ENCODE results near the gene NSUN3.

NSUN3 gene

DNA sequence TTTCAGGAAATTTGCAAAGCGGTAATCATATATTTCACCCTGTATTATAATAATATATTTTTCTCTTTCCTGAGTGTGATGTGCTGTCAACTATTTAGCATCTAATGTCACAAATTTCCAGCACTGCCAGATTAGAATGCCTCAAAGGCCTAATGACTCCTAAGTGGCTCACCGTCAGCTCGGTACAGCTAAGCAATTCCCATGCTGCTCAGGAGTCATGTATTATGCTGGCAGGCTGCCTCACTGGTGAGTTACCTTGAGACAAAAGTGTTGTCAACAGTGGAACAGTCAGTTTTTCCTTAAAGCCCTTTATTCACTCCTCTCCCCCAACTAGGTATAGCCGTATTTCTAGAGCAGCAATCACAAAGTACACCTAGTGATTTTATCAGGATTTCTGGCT lies 83.6 kb downstream of the NSUN3 start:
- TF ChIP-seq, protein P1, sequence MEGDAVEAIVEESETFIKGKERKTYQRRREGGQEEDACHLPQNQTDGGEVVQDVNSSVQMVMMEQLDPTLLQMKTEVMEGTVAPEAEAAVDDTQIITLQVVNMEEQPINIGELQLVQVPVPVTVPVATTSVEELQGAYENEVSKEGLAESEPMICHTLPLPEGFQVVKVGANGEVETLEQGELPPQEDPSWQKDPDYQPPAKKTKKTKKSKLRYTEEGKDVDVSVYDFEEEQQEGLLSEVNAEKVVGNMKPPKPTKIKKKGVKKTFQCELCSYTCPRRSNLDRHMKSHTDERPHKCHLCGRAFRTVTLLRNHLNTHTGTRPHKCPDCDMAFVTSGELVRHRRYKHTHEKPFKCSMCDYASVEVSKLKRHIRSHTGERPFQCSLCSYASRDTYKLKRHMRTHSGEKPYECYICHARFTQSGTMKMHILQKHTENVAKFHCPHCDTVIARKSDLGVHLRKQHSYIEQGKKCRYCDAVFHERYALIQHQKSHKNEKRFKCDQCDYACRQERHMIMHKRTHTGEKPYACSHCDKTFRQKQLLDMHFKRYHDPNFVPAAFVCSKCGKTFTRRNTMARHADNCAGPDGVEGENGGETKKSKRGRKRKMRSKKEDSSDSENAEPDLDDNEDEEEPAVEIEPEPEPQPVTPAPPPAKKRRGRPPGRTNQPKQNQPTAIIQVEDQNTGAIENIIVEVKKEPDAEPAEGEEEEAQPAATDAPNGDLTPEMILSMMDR (IDR thresholded peaks at IDR 0.05; ENCODE audit: low read depth, low read length), result no peak
- DNase-seq (ENCODE audit: low read depth in 2 of 2), result peak in 1 of 2 donors; percentile 5
- no peak overlapping the region for H3K4me3 ChIP-seq (replicated peaks in 1 of 2; ENCODE audit: low read depth in 2 of 2, low read length in 2 of 2)

DNA sequence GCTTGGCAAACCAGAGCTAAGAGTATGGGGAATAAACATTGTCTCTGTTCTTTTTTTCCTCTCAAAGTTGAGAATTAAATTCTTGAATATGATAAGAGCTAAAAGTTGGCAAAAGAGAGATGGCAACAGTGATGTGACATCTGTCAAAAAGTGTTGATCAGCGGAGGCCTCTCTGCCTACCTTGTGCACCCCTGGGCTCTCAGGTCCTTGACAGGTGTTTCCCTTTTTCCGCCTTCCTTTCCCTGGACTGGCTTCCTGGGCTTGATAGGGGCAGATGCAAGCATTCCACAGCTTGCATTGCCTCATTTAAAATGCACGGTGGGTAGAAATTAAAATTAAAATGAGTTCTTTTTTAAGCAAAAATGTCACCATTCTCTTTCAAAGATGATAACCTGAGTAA lies 84.2 kb downstream of the NSUN3 start:
- TF ChIP-seq, protein P1 (IDR thresholded peaks at IDR 0.05; ENCODE audit: low read depth, low read length), result no peak
- no peak for DNase-seq (ENCODE audit: low read depth in 2 of 2)
- no peak overlapping the region for H3K4me3 ChIP-seq (replicated peaks in 1 of 2; ENCODE audit: low read depth in 2 of 2, low read length in 2 of 2)

DNA sequence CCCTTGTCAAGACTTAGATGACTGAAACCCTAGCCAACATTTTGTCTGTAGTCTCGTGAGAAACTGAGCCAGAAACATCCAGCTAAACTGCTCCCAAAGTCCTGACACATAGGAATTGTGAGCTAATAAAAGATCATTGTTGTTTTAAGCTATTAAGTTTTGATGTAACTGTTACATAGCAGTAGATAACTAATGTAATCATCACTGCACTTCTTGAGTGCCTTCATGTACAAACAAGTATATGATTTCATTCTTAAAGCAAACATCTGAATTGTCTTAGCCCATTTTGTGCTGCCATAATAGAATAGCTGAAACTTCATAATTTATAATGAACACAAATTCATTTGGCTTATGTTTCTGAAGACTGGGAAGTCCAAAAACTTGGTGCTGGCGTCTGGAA lies 87.3 kb downstream of the NSUN3 start:
- H3K4me3 ChIP-seq (replicated peaks in 1 of 2; ENCODE audit: low read depth in 2 of 2, low read length in 2 of 2), result no peak overlapping the region
- DNase-seq (ENCODE audit: low read depth in 2 of 2), result no peak
- TF ChIP-seq, protein P1 (IDR thresholded peaks at IDR 0.05; ENCODE audit: low read depth, low read length), result no peak

DNA sequence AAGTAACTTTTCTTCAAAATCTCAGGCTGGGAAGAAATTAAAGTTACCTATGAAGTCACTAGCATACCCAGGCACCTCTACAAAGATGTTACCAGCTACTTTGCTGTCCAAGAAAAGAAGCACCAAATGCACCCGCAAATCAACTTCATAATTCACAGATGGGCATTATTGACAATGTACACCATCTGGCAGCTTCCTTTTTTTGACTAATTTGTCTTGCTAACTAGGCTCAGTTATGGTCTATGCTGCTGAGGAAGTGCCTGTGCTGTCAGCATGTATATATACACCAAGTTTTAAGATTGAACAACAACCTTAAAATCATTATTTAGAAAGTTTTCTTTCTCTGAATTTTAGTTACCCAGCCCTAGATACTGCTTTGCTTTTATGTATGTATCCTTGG lies 93.8 kb downstream of the NSUN3 start:
- H3K4me3 ChIP-seq (replicated peaks in 1 of 2; ENCODE audit: low read depth in 2 of 2, low read length in 2 of 2), result no peak overlapping the region
- no peak for DNase-seq (ENCODE audit: low read depth in 2 of 2)
- TF ChIP-seq, protein P1 (IDR thresholded peaks at IDR 0.05; ENCODE audit: low read depth, low read length), result no peak

DNA sequence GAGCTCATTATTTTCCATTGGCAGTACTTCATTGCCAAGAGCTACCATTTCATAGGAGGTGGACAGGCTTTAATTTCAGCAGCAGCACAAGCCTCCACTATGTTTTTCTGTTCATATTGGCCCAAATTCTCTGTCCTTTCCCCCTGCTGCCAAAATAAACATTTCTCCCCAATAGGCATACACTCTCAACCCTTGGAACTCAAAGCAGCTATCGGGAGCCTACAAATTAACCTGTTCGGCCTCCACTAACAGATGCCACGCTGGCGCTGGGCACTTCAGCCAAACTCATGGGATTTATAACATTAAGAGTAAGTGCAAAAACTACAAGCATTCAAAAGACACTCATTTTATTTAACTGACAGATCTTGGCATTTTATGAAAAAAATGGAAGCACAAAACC lies 95.7 kb downstream of the NSUN3 start:
- TF ChIP-seq, protein P1 (IDR thresholded peaks at IDR 0.05; ENCODE audit: low read depth, low read length), result no peak
- H3K4me3 ChIP-seq (replicated peaks in 1 of 2; ENCODE audit: low read depth in 2 of 2, low read length in 2 of 2), result no peak overlapping the region
- peak in 1 of 2 donors; percentile 8 for DNase-seq (ENCODE audit: low read depth in 2 of 2)

DNA sequence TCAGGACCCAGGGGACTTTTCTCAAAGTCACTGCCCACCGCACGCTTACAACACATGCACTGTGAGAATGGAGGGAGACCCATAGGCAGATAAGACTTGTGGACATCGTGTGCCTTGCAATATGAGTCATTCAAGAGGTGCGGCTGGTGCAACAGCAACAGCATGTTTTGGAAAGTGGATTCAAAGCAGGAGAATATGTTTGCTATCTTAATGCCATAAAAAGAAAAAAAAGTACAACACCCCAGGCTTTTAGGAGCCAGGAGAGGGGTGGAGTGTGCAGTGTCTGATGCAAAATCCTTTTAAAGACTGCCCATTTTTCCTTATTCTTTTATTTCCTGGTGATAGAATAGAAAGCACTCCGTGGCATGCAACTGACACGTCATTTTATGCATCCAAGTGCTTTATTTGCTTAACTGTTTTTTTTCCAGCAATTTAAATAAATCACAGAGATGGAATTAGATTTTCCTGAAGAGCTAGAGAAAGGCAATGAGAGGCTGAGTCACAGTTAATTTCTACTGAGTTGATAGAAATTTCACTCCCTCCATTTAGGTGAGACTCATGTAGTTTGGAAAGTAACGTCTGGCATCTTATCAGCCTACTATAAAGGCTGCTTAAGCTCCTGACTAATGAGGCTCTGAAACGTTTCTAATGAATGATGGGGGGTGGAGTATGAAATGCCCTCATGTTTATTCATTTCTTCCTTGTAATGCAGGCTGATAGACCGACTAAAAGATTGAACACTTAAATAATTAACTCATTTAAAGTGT lies 96.4 kb downstream of the NSUN3 start:
- H3K4me3 ChIP-seq (replicated peaks in 1 of 2; ENCODE audit: low read depth in 2 of 2, low read length in 2 of 2), result peak overlapping the region in 1 of 2 donors; percentile 19
- peak; percentile 66 to 86 for DNase-seq (ENCODE audit: low read depth in 2 of 2)
- TF ChIP-seq, protein P1 (IDR thresholded peaks at IDR 0.05; ENCODE audit: low read depth, low read length), result peak; percentile 11

DNA sequence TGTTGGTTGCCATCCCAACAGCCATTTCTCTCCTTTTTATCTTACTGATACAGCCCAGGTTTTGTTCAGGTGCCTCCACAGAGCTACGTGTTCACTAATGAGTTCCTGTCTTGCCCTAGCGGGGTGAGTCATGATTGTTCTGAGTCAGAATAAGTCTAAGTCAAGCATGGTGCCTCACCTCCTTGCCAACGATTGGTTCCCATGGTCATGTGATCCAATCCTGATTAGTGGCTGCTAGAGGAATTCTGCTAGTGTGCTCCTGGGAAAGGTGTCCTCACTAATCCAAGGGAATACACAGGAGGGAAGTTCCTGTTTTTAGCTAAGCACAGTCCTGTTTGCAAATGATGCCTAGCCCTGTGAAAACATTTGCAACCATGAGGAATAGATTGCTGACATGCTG lies 99.8 kb downstream of the NSUN3 start:
- TF ChIP-seq, protein P1 (IDR thresholded peaks at IDR 0.05; ENCODE audit: low read depth, low read length), result no peak
- DNase-seq (ENCODE audit: low read depth in 2 of 2), result peak in 1 of 2 donors; percentile 81
- no peak overlapping the region for H3K4me3 ChIP-seq (replicated peaks in 1 of 2; ENCODE audit: low read depth in 2 of 2, low read length in 2 of 2)

Data from cardiac fibroblast (primary cell).